BJ (cell line): Measurements from ENCODE around the gene ODAPH. TPM values are rescaled to one million over a fixed set of nuclear protein-coding genes. Genes with fewer than 3 reads are reported as not detected.
"Not testable (repeated sequence)": the region's sequence is repeated elsewhere in the genome, so short reads cannot be mapped to it uniquely, and the experiment has no call there.

Source experiments
- CTCF ChIA-PET: fragments of 350-600 bp; formaldehyde crosslinking; extraction: SDS; loops from one replicate; lab custom pipeline; 2021; ENCODE audit warnings: antibody characterized with exemption, inconsistent platforms; lab: Yijun Ruan, JAX
- POLR2A ChIA-PET: fragments of 300-600 bp; sonication (Branson Sonifier 250); formaldehyde crosslinking; extraction: SDS; loops from one replicate; lab custom pipeline; 2021; ENCODE audit warnings: antibody characterized with exemption; lab: Charles Lee
- DNase-seq: peaks from one replicate; pipeline ENCODE4 v3.0.0-alpha.2; 2011; ENCODE audit warnings: low read depth
- H3K27me3 ChIP-seq: 2 replicates; pipeline ENCODE4 v1.6.0; 2011; ENCODE audit warnings: low read length; ENCODE audit not compliant: control insufficient read depth, insufficient read depth
- H3K36me3 ChIP-seq: 2 replicates; pipeline ENCODE4 v1.5.1; 2011; ENCODE audit warnings: low read length; ENCODE audit not compliant: control insufficient read depth, insufficient read depth
- H3K4me3 ChIP-seq: 2 replicates; pipeline ENCODE4 v1.5.1; 2011; ENCODE audit warnings: low read depth, mild to moderate bottlenecking, control low read depth, low read length
- polyA minus RNA-seq: library from RNA; depleted of rRNA, polyadenylated mRNA; stranded (reverse); fragments of >200 nt; gene quantifications from 2 replicates; pipeline ENCODE4 v1.2.3, GENCODE V29; 2011; rRNA and poly(A)+ RNA removed
- polyA plus RNA-seq: library from polyadenylated mRNA; depleted of rRNA; stranded (reverse); fragments of >200 nt; gene quantifications from 2 replicates; pipeline ENCODE4 v1.2.3, GENCODE V29; 2011; rRNA removed
- TF ChIP-seq, protein P1 (sequence below): IDR thresholded peaks from 2 replicates; pipeline ENCODE4 v1.5.1; 2011; ENCODE audit warnings: low read depth, mild to moderate bottlenecking, control low read depth, inconsistent platforms, low read length, moderate library complexity; ENCODE audit not compliant: insufficient read depth

ODAPH gene, protein sequence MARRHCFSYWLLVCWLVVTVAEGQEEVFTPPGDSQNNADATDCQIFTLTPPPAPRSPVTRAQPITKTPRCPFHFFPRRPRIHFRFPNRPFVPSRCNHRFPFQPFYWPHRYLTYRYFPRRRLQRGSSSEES
- polyA plus RNA-seq (not detected in 2 replicates), polyA minus RNA-seq (not detected in 2 replicates)

DNA sequence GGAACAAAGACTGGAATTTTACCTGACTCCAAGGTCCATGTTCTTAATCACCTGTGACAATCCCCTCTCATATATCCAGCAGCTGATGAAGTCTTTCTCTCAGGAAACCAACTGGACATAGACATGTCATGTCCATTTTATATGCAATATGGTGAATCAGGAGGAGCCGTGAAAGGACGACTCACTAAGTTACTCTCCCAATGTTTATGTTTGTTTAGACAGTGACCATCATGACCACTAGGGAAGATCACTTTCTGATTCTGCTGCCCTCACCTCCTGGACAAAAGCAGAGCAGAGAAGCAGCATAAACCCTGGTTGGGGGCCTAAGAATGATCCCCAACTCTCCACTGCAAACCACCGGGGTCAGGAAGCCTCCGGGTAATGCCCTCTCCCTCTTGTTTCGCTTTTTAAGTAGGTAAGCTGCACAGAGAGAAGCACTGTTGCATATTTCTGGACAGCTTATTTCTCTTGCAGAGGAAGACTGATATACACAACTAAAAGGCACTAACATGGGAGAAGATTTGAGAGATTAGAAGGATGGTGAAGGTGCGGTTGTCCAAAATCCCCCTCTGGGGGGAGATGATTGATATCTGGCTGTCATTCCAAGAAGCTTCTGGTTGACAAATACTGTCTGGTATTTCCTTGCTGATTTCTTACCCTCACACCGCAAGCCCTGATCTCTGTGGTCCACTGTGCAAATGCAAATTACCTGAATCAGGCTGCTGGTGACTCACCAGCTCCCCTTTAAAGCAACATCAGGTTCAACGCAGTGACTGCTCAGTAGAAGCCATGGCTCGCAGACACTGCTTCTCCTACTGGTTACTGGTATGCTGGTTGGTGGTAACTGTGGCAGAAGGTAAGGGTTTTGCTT, at the start of gene ODAPH:
ODAPH (plus strand) TSS at position 773 of the 871 bp plus-strand sequence; CDS start at position 790, 17 bp downstream.
- no peaks in the 10 kb centered on the region for H3K36me3 ChIP-seq

DNA sequence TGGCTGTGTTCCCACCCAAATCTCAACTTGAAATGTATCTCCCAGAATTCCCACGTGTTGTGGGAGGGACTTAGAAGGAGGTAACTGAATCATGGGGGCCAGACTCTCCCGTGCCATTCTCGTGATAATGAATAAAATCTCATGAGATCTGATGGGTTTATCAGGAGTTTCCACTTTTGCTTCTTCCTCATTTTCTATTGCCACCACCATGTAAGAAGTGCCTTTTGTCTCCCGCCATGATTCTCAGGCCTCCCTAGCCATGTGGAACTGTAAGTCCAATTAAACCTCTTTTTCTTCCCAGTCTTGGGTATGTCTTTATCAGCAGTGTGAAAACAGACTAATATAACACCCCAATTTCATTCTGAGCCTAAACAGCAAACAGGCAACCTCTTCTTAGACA, 46.3 kb upstream of the ODAPH start:
- POLR2A ChIA-PET, H3K4me3 ChIP-seq, H3K27me3 ChIP-seq, CTCF ChIA-PET, DNase-seq, H3K36me3 ChIP-seq: not testable (repeated sequence)

More for the DNA sequence above, at the start of gene ODAPH:
- no peak within 1 kb of the TSS for H3K4me3 ChIP-seq
- TF ChIP-seq, protein P1, sequence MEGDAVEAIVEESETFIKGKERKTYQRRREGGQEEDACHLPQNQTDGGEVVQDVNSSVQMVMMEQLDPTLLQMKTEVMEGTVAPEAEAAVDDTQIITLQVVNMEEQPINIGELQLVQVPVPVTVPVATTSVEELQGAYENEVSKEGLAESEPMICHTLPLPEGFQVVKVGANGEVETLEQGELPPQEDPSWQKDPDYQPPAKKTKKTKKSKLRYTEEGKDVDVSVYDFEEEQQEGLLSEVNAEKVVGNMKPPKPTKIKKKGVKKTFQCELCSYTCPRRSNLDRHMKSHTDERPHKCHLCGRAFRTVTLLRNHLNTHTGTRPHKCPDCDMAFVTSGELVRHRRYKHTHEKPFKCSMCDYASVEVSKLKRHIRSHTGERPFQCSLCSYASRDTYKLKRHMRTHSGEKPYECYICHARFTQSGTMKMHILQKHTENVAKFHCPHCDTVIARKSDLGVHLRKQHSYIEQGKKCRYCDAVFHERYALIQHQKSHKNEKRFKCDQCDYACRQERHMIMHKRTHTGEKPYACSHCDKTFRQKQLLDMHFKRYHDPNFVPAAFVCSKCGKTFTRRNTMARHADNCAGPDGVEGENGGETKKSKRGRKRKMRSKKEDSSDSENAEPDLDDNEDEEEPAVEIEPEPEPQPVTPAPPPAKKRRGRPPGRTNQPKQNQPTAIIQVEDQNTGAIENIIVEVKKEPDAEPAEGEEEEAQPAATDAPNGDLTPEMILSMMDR: peak; percentile 20; the same call in 1 of the 2 replicates
- no peaks in the 10 kb centered on the region for H3K27me3 ChIP-seq
- POLR2A ChIA-PET: interaction anchor here (0.6 kb wide), 1 partner anchor 28 kb away, joined by 3 read pairs; no protein-coding TSS in a partner anchor
- DNase-seq: no peak
- CTCF ChIA-PET: interaction anchor here (1.9 kb wide), 1 partner anchor 8 kb away, joined by 5 read pairs; no protein-coding TSS in a partner anchor

DNA sequence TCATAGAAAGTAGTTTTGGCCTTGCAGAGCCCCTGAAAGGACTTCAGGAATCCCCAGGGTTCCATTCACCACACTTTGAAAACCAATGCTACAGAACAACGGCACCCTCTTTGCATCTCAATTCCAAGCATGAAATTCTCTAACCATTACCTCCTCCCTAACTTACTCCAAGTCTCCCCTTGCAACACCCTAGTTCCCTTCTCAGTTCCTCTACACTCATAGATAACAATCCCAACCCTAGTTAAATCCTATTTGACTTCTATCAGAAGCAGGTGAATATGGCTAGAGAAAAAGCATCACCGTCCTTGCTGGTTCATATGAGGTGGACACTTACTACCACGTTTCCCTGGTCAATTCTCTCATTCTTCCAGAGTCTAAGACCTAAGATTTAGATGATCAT, 44.0 kb upstream of the ODAPH start:
- POLR2A ChIA-PET: no interaction called here
- TF ChIP-seq, protein P1: no peak
- DNase-seq: no peak

DNA sequence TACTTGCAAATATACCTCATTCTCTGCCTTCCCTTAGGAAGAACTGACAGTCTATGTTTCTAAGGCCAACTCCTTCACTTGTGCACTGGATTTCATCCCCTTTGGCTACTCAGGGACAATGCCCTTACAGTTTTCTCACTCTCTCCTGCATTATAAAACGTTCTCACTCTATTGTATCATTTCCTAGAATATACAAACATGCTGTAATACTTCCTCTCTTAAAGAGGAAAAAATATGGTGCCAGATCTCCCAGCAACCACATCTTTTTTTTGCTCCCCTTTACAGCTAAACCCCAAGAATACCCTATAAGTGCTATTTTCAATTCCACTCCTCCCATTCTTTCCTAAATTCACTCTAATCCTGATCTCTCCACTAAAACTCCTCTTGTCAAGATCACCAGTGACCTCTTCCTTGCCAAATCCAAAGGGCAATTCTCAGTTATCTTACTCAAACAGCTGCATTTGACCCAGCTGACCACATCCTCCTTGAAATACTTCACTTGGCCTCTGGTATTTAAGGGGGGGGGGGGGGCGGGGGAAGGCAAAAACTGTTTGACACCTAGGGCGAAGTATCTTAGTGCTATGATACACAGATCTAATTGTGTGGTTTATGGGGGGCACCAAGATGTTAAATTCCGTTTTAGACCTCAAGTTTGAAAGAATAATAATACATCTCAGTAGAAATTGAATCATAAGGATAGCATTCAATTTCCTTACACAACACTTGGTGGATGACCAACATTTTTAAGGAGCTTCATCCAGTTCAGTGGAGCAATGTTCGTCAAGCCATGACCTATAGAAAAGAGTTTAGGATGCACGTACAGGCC, 43.3 kb upstream of the ODAPH start:
- no peak for DNase-seq
- CTCF ChIA-PET: interaction anchor here (0.7 to 1.5 kb wide), 3 partner anchors 21 to 33 kb away, joined by 3 to 4 read pairs (median 3); no protein-coding TSS in a partner anchor
- H3K36me3 ChIP-seq: no peaks in the 10 kb centered on the region
- TF ChIP-seq, protein P1: no peak
- H3K4me3 ChIP-seq: peak overlapping the region; percentile 70; the same call in 1 of the 2 replicates
- no peaks in the 10 kb centered on the region for H3K27me3 ChIP-seq
- POLR2A ChIA-PET: no interaction called here

More for the DNA sequence above, 44.0 kb upstream of the ODAPH start:
- no peak overlapping the region for H3K4me3 ChIP-seq
- no peaks in the 10 kb centered on the region for H3K36me3 ChIP-seq
- no peaks in the 10 kb centered on the region for H3K27me3 ChIP-seq
- CTCF ChIA-PET: interaction anchor here (1.2 kb wide), 1 partner anchor 22 kb away, joined by 3 read pairs; no protein-coding TSS in a partner anchor

DNA sequence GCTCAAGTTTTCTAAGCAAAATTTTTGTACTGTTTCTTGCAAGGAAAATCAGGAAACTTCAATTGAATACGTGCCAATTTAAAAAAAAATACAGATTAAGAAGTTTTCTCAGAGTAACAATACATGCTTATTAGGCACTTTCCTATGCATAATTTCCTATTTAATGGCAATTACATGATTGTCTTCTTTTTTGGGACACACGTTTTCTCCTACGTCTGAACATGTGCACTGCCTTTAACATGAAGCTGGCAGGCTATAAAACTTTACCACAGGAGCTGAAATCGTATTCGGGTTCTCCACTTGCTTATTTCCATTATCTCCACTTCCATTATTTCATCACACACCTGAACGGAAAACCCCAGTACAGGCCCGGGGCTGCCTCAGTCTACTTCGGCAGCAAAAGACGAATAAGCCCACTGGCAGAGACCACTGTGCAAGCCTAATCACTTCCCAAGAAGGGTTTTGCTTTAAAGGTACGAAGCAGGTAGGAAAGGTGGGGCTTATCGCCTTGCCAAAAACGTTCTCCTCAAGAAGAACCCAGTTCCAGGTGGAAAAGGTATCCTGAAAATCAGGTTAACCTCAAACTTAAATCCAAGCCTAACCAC, 42.2 kb upstream of the ODAPH start:
- Histone ChIP-seq H3K27me3 (no peaks in the 10 kb centered on the region), H3K4me3 (peak overlapping the region; percentile 70), H3K36me3 (peaks cover 1% of the 10 kb centered on the region; the same call in 1 of the 2 replicates)
- TF ChIP-seq, protein P1: no peak
- POLR2A ChIA-PET: no interaction called here
- CTCF ChIA-PET: interaction anchor here (0.7 to 1.6 kb wide), 4 partner anchors 15 to 32 kb away, joined by 3 to 4 read pairs (median 4); no protein-coding TSS in a partner anchor
- no peak for DNase-seq
